GM19467 (cell line): ENCODE data around the gene OR2T11.
"Not testable (repeated sequence)": the region's sequence is repeated elsewhere in the genome, so short reads cannot be mapped to it uniquely, and the experiment has no call there.

Experiments used
- ATAC-seq: cut with Tn5 transposase; IDR thresholded peaks from one replicate; pipeline ENCODE4 v1.9.1; 2021; ENCODE audit warnings: mild to moderate bottlenecking, moderate library complexity; ENCODE audit not compliant: unreplicated experiment

The OR2T11 gene

GRCh38 chr1:248621770-248622169 lies 13.1 kb downstream of the OR2T11 start:
- no peak for ATAC-seq

- no peak for ATAC-seq
Observed at GRCh38 chr1:248618878-248619277, 16.0 kb downstream of the OR2T11 start.

DNA sequence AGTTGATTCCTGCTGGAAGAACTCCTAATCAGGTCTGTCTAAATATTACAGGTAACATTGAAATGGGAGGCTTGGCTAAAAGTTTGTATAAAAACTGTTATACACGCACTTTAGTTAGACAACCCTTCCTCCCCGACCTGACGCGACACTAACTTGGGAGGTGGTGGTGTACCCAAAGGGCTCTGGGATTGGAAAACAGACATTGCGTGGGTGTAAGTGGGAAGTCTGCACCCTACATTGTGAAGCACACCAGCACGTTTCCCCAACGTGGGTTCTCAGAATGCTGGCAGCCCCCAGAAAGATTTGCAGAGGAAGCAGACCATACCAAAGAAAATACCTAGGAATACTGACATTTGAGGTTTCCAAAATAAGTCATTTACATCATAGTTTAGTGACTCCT lies 16.8 kb downstream of the OR2T11 start:
- ATAC-seq, result no peak

DNA sequence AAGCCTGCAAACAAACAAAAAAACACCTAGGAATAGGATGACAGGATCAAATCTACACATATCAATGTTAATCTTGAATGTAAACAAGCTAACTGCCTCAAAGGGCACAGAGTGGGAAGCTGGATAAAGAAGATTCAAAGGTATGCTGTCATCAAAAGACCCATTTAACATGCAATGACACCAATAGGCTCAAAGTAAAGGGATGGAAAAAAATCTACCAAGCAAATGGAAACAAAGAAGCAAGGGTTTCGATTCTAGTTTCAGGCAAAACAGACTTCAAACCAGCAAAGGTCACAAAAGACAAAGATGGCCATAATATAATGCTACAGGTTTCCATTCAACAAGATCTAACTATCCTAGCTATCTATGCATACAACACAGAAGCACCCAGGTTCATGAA lies 21.1 kb downstream of the OR2T11 start:
- no peak for ATAC-seq

GRCh38 chr1:248611883-248612414 lies 22.9 kb downstream of the OR2T11 start:
- ATAC-seq, result no peak

- ATAC-seq, result no peak
Observed at GRCh38 chr1:248610301-248610700, 24.6 kb downstream of the OR2T11 start.

- ATAC-seq, result no peak
Observed at GRCh38 chr1:248599396-248599795, 35.5 kb downstream of the OR2T11 start.

DNA sequence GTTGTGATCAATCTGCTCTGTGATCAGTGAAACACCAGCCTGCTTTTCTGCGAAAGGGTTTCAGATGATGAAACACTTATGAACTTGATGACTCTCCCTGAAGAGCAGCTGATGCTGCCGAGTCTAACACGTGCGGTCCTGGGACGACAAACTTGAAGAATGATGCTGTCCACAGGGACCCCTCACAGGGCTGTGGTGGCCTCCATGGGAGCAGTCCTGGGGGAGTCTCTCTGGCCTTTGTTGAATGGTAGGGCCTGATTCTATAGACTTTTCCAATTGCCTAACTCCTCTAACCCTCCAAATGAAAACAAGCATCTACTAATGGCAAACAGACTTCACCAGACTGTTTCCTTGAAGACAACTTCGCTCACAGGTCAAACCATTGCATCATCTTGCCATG lies 37.3 kb downstream of the OR2T11 start, which contains the start of gene OR2T10:
OR2T10 (minus strand) TSS at position 112 of the 400 bp plus-strand sequence. CDS start 3,932 bp downstream, outside the sequence.
- no peak for ATAC-seq

GRCh38 chr1:248596615-248597014 lies 38.3 kb downstream of the OR2T11 start:
- no peak for ATAC-seq

DNA sequence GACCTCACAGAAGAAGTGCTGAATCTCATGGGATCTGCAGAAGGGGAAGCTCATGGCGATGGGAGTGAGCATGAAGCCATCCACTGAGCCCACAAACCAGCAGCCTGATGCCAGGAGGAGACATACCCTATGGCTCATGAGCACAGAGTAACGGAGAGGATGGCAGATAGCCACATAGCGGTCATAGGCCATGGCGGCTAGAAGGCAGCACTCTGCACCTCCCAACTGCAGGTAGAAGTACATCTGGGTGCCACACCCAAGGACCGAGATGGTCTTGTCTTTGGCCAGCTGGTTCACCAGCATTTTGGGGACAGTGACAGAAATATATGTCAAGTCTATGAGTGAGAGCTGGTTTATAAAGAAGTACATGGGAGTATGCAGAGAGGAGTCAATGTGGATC lies 41.7 kb downstream of the OR2T11 start:
- ATAC-seq, result no peak

- no peak for ATAC-seq
Observed at GRCh38 chr1:248592655-248593054, 42.2 kb downstream of the OR2T11 start.

GRCh38 chr1:248590055-248590454 lies 44.8 kb downstream of the OR2T11 start:
- no peak for ATAC-seq

- no peak for ATAC-seq
Observed at GRCh38 chr1:248589334-248589733, 45.6 kb downstream of the OR2T11 start.

DNA sequence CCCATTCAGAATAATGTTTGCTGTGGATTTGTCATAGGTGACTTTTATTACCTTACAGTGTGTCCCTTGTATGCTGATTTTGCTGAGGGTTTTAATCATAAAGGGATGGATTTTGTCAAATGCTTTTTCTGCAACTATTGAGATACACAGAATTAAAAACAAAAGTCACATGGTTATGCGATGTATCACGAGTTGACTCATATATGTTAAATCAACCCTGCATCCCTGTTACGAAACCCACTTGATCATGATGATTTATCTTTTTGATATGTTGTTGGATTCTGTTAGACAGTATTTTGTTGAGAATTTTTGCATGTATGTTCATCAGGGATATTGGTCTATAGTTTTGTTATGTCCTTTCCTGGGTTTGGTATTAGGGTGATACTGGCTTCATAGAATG lies 49.6 kb downstream of the OR2T11 start:
- ATAC-seq, result no peak

DNA sequence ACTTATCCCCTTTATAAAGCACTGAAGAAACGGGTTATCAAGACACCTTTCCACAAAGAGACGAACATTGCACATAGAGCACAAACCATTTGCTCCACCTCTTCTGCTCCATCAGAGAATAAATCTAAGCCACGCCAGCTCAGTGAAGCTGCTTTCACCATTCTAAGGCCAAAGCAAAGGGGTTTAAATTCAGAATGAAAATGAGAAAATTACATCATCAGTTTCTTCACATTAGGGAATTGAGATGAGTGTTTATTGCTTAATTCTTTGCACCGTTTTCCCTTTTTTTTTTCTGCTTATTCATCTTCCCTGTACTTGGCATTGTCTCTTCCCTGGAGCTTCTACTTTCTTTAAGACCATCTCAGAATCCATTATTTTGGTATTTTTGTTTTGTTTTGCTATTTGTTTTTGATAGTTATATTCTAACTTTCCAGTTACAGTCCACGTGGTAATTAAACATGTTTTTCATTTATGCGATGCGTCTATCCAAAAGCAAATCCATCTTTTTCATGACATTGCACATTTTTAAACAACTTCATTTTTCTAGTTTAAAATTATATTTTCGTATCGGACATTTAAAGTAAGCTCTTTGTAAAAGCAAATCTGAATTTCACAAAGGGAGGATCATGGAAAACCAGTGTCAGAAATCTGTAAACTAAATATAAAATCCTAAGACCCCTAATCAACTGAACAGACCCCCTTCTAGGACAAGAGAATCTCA lies 58.5 kb downstream of the OR2T11 start:
- no peak for ATAC-seq

DNA sequence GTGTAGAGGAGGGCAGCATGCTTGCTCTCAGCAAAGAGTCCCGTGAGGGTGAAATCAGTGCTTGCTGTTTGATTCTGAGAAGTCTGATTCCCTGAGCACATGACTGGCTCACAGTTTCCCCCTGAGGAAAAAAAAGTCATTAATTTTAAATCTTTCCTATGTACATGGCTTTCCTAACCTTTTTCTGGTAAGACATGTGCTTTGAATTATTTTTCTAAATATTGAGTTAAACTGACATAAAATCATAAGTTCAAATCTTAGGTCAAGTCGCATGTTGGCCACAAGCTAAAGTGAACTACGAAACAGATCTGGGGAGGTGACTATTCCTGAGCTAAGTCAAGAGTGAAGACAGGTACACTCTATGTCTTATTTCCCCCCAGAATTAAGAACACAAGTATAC lies 60.2 kb downstream of the OR2T11 start, which contains the start of gene OR2T34:
OR2T34 (minus strand) TSS at position 101 of the 400 bp plus-strand sequence; CDS start at position 101, 0 bp downstream.
- not testable (repeated sequence) for ATAC-seq

DNA sequence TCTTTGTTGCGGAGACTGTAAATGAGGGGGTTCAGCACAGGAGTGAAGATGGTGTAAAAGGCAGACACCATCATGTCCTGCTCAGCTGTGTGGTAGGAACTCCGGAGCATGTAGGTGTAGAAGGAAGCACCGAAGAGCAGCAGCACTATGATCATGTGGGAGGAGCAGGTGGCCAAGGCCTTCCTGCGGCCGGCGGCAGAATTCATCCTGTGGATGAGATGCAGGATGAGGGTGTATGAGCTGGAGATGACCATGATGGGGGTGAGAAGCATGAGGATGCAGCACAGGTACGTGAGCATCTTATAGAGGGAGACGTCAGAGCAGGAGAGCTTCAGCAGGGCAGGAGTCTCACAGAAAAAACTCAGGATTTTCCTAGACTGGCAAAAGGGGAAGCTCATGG lies 61.0 kb downstream of the OR2T11 start:
- not testable (repeated sequence) for ATAC-seq
